Fibroblast of villous mesenchyme (primary cell): ENCODE data around the gene ZNF652. TPM values are rescaled to one million over a fixed set of nuclear protein-coding genes. Genes with fewer than 3 reads are reported as not detected.
A peak's percentile ranks its signal among the peaks of the same experiment; 100 is the strongest.
"Not testable (repeated sequence)": the region's sequence is repeated elsewhere in the genome, so short reads cannot be mapped to it uniquely, and the experiment has no call there.

Source experiments
- DNase-seq: peaks from one replicate; pipeline ENCODE4 v3.0.0-alpha.2; 2010; ENCODE audit warnings: low read depth
- H3K4me3 ChIP-seq: 2 replicates; pipeline ENCODE4 v1.5.1; 2011; ENCODE audit warnings: low read depth, mild to moderate bottlenecking, low read length
- CTCF ChIP-seq: IDR thresholded peaks from 2 replicates; pipeline ENCODE4 v1.5.1; 2012; ENCODE audit warnings: low read depth, mild to moderate bottlenecking, low read length; ENCODE audit not compliant: insufficient read depth
- total RNA-seq: library from RNA; depleted of rRNA; stranded (reverse); fragments of >200 nt; gene quantifications from 2 replicates; pipeline ENCODE4 v1.2.3, GENCODE V29; 2012

Gene ZNF652
- total RNA-seq, 1 donor, result 24.6 TPM

GRCh38 chr17:49393491-49394255, 31.6 kb upstream of the ZNF652 start:
- TF ChIP-seq CTCF, result no peak
- no peak for DNase-seq
- no peak overlapping the region for H3K4me3 ChIP-seq

- no peak for TF ChIP-seq CTCF
- DNase-seq, result no peak
Observed at GRCh38 chr17:49390548-49391324, 28.7 kb upstream of the ZNF652 start.

GRCh38 chr17:49389514-49390347, 27.7 kb upstream of the ZNF652 start:
- DNase-seq, result peak; percentile 28
- H3K4me3 ChIP-seq, result not testable (repeated sequence)

More at GRCh38 chr17:49390548-49391324, 28.7 kb upstream of the ZNF652 start:
- no peak overlapping the region for H3K4me3 ChIP-seq

- no peak overlapping the region for H3K4me3 ChIP-seq
- TF ChIP-seq CTCF, result no peak
- DNase-seq, result no peak
Observed at GRCh38 chr17:49388692-49389513, 26.9 kb upstream of the ZNF652 start.

- no peak for DNase-seq
- H3K4me3 ChIP-seq, result no peak overlapping the region
- no peak for TF ChIP-seq CTCF
Observed at GRCh38 chr17:49388290-49388640, 26.2 kb upstream of the ZNF652 start.

- no peak for DNase-seq
- no peak overlapping the region for H3K4me3 ChIP-seq
- TF ChIP-seq CTCF, result no peak
Observed at GRCh38 chr17:49387498-49388289, 25.6 kb upstream of the ZNF652 start.
